OCI-LY1 (cell line): ENCODE measurements around the gene SEC61B.

Experiments
- H2AFZ ChIP-seq: fragments of 200-600 bp; sonication (generic), shearing (Covaris generic); 2 replicates; pipeline ENCODE4 v1.6.0; 2014; ENCODE audit warnings: antibody characterized with exemption, mild to moderate bottlenecking, low read length
- H3F3A ChIP-seq: fragments of 200-600 bp; sonication (generic), shearing (Covaris generic); 2 replicates; pipeline ENCODE4 v1.6.0; 2014; ENCODE audit warnings: mild to moderate bottlenecking, antibody characterized with exemption, low read length, moderate library complexity; ENCODE audit not compliant: insufficient read depth
- H3K27ac ChIP-seq: fragments of 200-600 bp; sonication (generic); 2 replicates; pipeline ENCODE4 v1.5.1; 2014; ENCODE audit warnings: low read length, mixed run types, mild to moderate bottlenecking, low read depth; ENCODE audit not compliant: poor library complexity, severe bottlenecking
- H3K27me3 ChIP-seq: fragments of 200-600 bp; sonication (generic); 2 replicates; pipeline ENCODE4 v1.6.0; 2014; ENCODE audit warnings: antibody characterized with exemption, mild to moderate bottlenecking, low read length, moderate library complexity; ENCODE audit not compliant: insufficient read depth
- H3K36me3 ChIP-seq: fragments of 200-600 bp; sonication (generic); 2 replicates; pipeline ENCODE4 v1.6.1; 2014; ENCODE audit warnings: mild to moderate bottlenecking, antibody characterized with exemption, low read length, moderate library complexity, mixed read lengths; ENCODE audit not compliant: insufficient read depth
- H3K4me1 ChIP-seq: fragments of 200-600 bp; sonication (generic); 2 replicates; pipeline ENCODE4 v1.5.1; 2014; ENCODE audit warnings: mild to moderate bottlenecking, low read length, moderate library complexity; ENCODE audit not compliant: insufficient read depth, severe bottlenecking
- H3K4me2 ChIP-seq: fragments of 200-600 bp; sonication (generic), shearing (Covaris generic); 2 replicates; pipeline ENCODE4 v1.6.1; 2014; ENCODE audit warnings: low read length
- H3K4me3 ChIP-seq: fragments of 200-600 bp; sonication (generic); 2 replicates; pipeline ENCODE4 v1.5.1; 2014; ENCODE audit warnings: low read length, low read depth, mild to moderate bottlenecking, mixed read lengths; ENCODE audit not compliant: poor library complexity, severe bottlenecking
- H3K79me2 ChIP-seq: fragments of 200-600 bp; shearing (Covaris generic); 2 replicates; pipeline ENCODE4 v1.6.1; 2016; ENCODE audit warnings: mixed run types, low read length, mixed read lengths; ENCODE audit not compliant: insufficient read depth
- H3K9ac ChIP-seq: fragments of 200-600 bp; sonication (generic), shearing (Covaris generic); 2 replicates; pipeline ENCODE4 v1.6.1; 2014; ENCODE audit warnings: mild to moderate bottlenecking, low read length, mixed read lengths
- H3K9me2 ChIP-seq: fragments of 200-600 bp; sonication (generic), shearing (Covaris generic); 2 replicates; pipeline ENCODE4 v1.6.1; 2014; ENCODE audit warnings: low read depth, mild to moderate bottlenecking, low read length, mixed read lengths
- H3K9me3 ChIP-seq: fragments of 200-600 bp; shearing (Covaris generic); 2 replicates; pipeline ENCODE4 v1.6.1; 2014; ENCODE audit warnings: low read length, mixed read lengths
- H4K20me1 ChIP-seq: fragments of 200-600 bp; sonication (generic), shearing (Covaris generic); 2 replicates; pipeline ENCODE4 v1.6.0; 2016; ENCODE audit warnings: mild to moderate bottlenecking, low read length; ENCODE audit not compliant: insufficient read depth
- CTCF ChIP-seq: fragments of 200-600 bp; sonication (generic), shearing (Covaris generic); IDR thresholded peaks from 2 replicates; pipeline ENCODE4 v1.5.1; 2017; ENCODE audit warnings: mild to moderate bottlenecking, antibody characterized with exemption, low read length, moderate library complexity, mixed read lengths
- EZH2 ChIP-seq: fragments of 200-600 bp; sonication (generic), shearing (Covaris generic); IDR thresholded peaks from 2 replicates; pipeline ENCODE4 v1.8.0; 2017; ENCODE audit warnings: borderline replicate concordance, mixed run types, mild to moderate bottlenecking, antibody characterized with exemption, low read length, moderate library complexity, mixed read lengths

SEC61B gene

DNA sequence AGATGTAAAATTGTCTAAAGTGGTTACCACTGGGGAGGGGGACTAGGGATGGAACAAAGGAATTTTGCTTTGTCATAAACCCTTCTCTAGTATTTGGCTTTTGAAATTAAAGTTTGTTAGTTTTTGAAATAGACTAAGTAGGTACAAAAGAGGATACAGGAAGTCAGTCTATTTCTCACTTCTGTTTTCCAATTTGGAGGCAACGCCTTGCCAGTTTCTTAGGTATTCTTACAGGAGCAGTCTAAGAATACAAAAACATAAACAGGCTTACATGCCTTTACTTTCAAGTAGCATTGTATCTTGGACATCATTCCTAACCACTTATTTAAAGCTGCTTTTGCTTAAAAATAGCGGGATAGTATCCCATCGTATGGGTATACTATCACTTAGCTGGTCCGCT lies 34.8 kb upstream of the SEC61B start:
- no peak overlapping the region for H3K4me3 ChIP-seq
- no peaks in the 10 kb centered on the region for H3K36me3 ChIP-seq
- no peaks in the 10 kb centered on the region for H3K27me3 ChIP-seq
- H3F3A ChIP-seq: no peaks in the 10 kb centered on the region
- no peaks in the 10 kb centered on the region for H4K20me1 ChIP-seq
- no peak overlapping the region for H2AFZ ChIP-seq
- H3K9me2 ChIP-seq: no peaks in the 10 kb centered on the region
- H3K79me2 ChIP-seq: no peaks in the 10 kb centered on the region
- no peak overlapping the region for H3K4me2 ChIP-seq
- H3K27ac ChIP-seq: no peak overlapping the region
- no peaks in the 10 kb centered on the region for H3K9me3 ChIP-seq
- TF ChIP-seq CTCF (no peak), EZH2 (no peak)
- H3K9ac ChIP-seq: no peak overlapping the region
- peaks cover 12% of the 10 kb centered on the region for H3K4me1 ChIP-seq

- no peaks in the 10 kb centered on the region for H3K79me2 ChIP-seq
- H3K27me3 ChIP-seq: no peaks in the 10 kb centered on the region
- H3K4me2 ChIP-seq: no peak overlapping the region
- peaks cover 9% of the 10 kb centered on the region for H3K4me1 ChIP-seq
- no peaks in the 10 kb centered on the region for H3K9me2 ChIP-seq
- H3F3A ChIP-seq: no peaks in the 10 kb centered on the region
- H3K27ac ChIP-seq: no peak overlapping the region
- no peak overlapping the region for H3K4me3 ChIP-seq
- no peak overlapping the region for H3K9ac ChIP-seq
- TF ChIP-seq CTCF: no peak
- TF ChIP-seq EZH2: no peak
- H4K20me1 ChIP-seq: no peaks in the 10 kb centered on the region
- H2AFZ ChIP-seq: no peak overlapping the region
- H3K9me3 ChIP-seq: no peaks in the 10 kb centered on the region
- H3K36me3 ChIP-seq: no peaks in the 10 kb centered on the region
Observed at GRCh38 chr9:99189186-99189585, 32.9 kb upstream of the SEC61B start.

DNA sequence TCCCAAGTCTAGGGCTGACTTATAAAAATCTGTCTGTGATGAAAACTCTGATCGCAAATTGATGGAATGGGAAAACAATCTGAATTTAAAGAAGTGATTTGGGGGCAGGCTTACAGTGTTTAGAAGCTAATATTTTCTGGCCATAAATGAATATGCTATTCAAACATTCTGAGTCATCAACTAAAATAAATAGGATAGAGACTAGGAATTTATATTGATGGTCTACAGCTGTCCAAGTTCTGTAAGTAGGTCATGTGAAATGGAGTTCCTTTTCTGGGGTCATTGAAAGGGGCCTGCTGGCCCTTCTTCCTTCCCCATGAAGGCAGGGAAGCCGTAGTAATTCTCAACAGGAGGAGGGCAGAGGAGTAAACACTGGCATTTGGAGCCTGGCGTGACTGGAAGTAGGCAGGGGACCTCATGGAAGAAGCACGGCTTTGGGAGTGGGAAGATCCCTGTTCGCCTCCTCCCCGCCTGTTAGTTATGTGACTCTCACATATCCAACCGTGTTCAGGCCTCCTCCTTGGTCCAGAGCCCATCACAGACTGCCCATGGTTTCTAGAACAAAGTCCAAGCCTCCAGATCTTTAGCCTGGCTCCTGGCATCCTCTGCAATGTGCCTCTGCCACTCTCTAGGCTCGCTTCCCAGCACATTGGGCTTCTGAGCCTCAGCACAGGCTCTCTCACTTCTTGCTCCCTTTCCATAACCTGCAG lies 32.0 kb upstream of the SEC61B start:
- Histone ChIP-seq H3F3A (no peaks in the 10 kb centered on the region), H3K9me2 (no peaks in the 10 kb centered on the region), H4K20me1 (no peaks in the 10 kb centered on the region), H2AFZ (no peak overlapping the region), H3K4me2 (no peak overlapping the region), H3K4me1 (peaks cover 1% of the 10 kb centered on the region), H3K27ac (no peak overlapping the region), H3K79me2 (no peaks in the 10 kb centered on the region), H3K36me3 (no peaks in the 10 kb centered on the region), H3K27me3 (no peaks in the 10 kb centered on the region), H3K9ac (no peak overlapping the region), H3K4me3 (no peak overlapping the region), H3K9me3 (no peaks in the 10 kb centered on the region)
- no peak for TF ChIP-seq CTCF
- no peak for TF ChIP-seq EZH2
